PFSK-1 (cell line): ENCODE data around the gene NUPR2.

Experiments used
- FOXP2 ChIP-seq: optimal IDR thresholded peaks from 2 replicates; pipeline ENCODE3; 2011; ENCODE audit warnings: borderline replicate concordance, control low read depth, inconsistent platforms; ENCODE audit not compliant: insufficient read depth; ENCODE audit errors: extremely low read length, extremely low read depth
- POLR2AphosphoS5 ChIP-seq: IDR thresholded peaks from 2 replicates; pipeline ENCODE4 v1.6.1; 2012; ENCODE audit warnings: low read depth, mild to moderate bottlenecking, control low read depth, low read length, moderate library complexity
- SIN3A ChIP-seq: IDR thresholded peaks from 2 replicates; pipeline ENCODE4 v1.6.1; 2012; ENCODE audit warnings: mild to moderate bottlenecking, low read length, moderate library complexity, borderline replicate concordance; ENCODE audit not compliant: insufficient read depth
- TAF1 ChIP-seq: IDR thresholded peaks from 2 replicates; pipeline ENCODE4 v1.6.1; 2012; ENCODE audit warnings: low read length, control low read depth, borderline replicate concordance; ENCODE audit not compliant: insufficient read depth
- TF ChIP-seq, protein P1 (sequence below), 2 experiments: IDR thresholded peaks; 2 replicates each; pipeline versions ENCODE4 v1.6.1 to v1.8.0; 2011 to 2012; ENCODE audit warnings: low read depth in 2 of 2, low read length in 2 of 2, control low read depth in 1 of 2, inconsistent platforms in 1 of 2, mild to moderate bottlenecking in 1 of 2, moderate library complexity in 1 of 2; ENCODE audit not compliant: insufficient read depth in 1 of 2

NUPR2 gene

DNA sequence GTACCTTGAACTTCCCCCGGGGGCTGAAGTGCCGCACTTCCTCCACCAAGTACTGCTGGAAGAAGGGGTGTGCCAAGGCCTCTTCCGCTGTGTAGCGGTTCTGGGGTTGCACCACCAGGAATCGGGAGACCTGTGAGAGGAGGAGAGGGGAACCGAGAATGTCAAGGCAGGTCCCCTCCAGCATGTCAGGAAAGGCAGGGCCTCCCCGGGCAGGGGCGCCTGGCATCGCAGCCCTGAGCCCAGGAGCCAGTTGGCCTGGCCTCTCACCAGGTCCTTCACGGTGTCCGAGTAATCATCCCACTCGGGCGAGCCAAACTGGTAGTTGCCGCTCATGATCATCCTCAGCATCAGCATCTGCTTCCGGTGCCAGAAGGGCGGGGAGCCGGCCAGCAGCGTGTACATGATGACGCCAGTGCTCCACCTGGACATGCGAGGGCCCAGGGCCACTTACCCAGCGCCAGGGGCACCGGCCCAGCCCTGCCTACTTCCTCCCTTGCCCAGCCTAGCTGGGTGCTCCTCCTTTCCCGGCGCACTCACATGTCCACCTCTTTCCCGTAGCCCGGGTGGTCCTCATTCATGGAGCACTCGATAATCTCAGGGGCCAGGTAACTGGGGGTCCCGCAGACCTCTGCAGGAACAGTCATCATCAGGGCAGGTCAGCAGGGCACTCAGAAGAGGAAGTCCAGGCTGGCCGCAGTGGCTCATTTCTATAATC, 34.4 kb downstream of the NUPR2 start:
- TF ChIP-seq FOXP2 (no peak), SIN3A (no peak), TAF1 (no peak), POLR2AphosphoS5 (no peak)
- TF ChIP-seq, protein P1, sequence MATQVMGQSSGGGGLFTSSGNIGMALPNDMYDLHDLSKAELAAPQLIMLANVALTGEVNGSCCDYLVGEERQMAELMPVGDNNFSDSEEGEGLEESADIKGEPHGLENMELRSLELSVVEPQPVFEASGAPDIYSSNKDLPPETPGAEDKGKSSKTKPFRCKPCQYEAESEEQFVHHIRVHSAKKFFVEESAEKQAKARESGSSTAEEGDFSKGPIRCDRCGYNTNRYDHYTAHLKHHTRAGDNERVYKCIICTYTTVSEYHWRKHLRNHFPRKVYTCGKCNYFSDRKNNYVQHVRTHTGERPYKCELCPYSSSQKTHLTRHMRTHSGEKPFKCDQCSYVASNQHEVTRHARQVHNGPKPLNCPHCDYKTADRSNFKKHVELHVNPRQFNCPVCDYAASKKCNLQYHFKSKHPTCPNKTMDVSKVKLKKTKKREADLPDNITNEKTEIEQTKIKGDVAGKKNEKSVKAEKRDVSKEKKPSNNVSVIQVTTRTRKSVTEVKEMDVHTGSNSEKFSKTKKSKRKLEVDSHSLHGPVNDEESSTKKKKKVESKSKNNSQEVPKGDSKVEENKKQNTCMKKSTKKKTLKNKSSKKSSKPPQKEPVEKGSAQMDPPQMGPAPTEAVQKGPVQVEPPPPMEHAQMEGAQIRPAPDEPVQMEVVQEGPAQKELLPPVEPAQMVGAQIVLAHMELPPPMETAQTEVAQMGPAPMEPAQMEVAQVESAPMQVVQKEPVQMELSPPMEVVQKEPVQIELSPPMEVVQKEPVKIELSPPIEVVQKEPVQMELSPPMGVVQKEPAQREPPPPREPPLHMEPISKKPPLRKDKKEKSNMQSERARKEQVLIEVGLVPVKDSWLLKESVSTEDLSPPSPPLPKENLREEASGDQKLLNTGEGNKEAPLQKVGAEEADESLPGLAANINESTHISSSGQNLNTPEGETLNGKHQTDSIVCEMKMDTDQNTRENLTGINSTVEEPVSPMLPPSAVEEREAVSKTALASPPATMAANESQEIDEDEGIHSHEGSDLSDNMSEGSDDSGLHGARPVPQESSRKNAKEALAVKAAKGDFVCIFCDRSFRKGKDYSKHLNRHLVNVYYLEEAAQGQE (IDR thresholded peaks at IDR 0.05; ENCODE audit: insufficient read depth in 1 of 2, low read depth in 2 of 2, low read length in 2 of 2) = no peak

DNA sequence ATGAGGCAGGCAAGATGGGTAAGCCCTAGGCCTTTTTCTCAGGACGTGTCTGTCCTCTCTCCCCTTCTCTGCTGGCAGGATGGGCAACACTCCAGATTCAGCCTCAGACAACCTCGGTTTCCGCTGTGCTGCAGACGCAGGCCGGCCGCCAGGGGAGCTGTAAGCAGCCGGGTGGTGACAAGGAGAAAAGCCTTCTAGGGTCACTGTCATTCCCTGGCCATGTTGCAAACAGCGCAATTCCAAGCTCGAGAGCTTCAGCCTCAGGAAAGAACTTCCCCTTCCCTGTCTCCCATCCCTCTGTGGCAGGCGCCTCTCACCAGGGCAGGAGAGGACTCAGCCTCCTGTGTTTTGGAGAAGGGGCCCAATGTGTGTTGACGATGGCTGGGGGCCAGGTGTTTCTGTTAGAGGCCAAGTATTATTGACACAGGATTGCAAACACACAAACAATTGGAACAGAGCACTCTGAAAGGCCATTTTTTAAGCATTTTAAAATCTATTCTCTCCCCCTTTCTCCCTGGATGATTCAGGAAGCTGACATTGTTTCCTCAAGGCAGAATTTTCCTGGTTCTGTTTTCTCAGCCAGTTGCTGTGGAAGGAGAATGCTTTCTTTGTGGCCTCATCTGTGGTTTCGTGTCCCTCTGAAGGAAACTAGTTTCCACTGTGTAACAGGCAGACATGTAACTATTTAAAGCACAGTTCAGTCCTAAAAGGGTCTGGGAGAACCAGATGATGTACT, 36.6 kb downstream of the NUPR2 start:
- TF ChIP-seq SIN3A (no peak), POLR2AphosphoS5 (no peak), TAF1 (no peak), FOXP2 (no peak)
- TF ChIP-seq, protein P1 (IDR thresholded peaks at IDR 0.05; ENCODE audit: insufficient read depth in 1 of 2, low read depth in 2 of 2, low read length in 2 of 2) = no peak

DNA sequence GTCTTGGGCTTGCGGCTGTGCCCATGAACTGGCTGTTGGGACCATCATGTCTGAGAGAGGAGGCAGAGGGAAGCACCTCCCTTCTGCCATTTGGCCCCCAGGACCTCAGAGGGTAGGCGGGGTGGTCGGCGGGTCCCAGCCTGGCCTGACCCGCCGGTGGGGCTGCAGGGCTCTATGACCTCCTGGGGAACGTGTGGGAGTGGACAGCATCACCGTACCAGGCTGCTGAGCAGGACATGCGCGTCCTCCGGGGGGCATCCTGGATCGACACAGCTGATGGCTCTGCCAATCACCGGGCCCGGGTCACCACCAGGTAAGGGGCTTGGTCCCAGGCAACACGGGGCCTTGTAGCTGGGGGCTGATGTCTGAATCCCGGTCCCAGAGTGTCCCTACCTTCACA, 38.0 kb downstream of the NUPR2 start:
- no peak for TF ChIP-seq TAF1
- TF ChIP-seq, protein P1 (IDR thresholded peaks at IDR 0.05; ENCODE audit: insufficient read depth in 1 of 2, low read depth in 2 of 2, low read length in 2 of 2) = no peak
- TF ChIP-seq FOXP2 = no peak
- TF ChIP-seq SIN3A = no peak
- TF ChIP-seq POLR2AphosphoS5 = no peak

DNA sequence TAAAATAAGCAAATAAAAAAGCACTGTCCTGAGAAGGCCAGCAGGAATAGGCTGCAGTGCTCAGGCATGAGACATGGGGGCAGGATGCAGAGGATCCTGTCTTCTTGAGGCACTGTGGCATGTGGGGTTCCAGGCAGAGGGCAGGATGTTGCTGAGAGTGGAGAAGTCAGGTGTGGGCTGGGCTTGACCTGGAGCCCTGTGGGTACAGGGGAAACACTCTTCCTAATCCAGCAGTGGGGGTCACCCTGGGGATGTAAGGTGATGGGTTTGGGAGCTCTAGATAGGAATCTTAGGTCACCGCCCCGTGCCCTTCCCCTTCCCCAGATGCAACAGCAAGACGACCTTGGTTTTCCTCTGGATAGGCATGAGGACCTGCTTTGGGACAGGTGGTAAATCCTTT, 38.5 kb downstream of the NUPR2 start:
- TF ChIP-seq SIN3A (no peak), TAF1 (no peak), POLR2AphosphoS5 (no peak), FOXP2 (no peak)
- TF ChIP-seq, protein P1 (IDR thresholded peaks at IDR 0.05; ENCODE audit: insufficient read depth in 1 of 2, low read depth in 2 of 2, low read length in 2 of 2) = no peak
